Measurements from ENCODE around the gene MED10.
A peak's percentile ranks its signal among the peaks of the same experiment; 100 is the strongest.

The MED10 gene

GRCh38 chr5:6377905-6378765 is at the start of gene MED10:
MED10 (minus strand) TSS chr5:6378547; CDS start chr5:6378483, 64 bp downstream.
- DNase-seq, result peak; percentile 95 to 99

GRCh38 chr5:6427694-6428093 is 49.3 kb upstream of the MED10 start:
- DNase-seq, result no peak

- DNase-seq, result no peak
Measured at GRCh38 chr5:6424700-6425099, 46.4 kb upstream of the MED10 start.

GRCh38 chr5:6424110-6424659 is 45.8 kb upstream of the MED10 start:
- peak in 1 of 2 experiments; percentile 26 for DNase-seq

GRCh38 chr5:6423327-6424109 is 45.2 kb upstream of the MED10 start:
- DNase-seq, result no peak

GRCh38 chr5:6419340-6419852 is 41.0 kb upstream of the MED10 start:
- peak; percentile 93 to 94 for DNase-seq

- DNase-seq, result peak in 1 of 2 experiments; percentile 36
Measured at GRCh38 chr5:6418679-6419276, 40.4 kb upstream of the MED10 start.

GRCh38 chr5:6417657-6418056 is 39.3 kb upstream of the MED10 start:
- DNase-seq, result no peak

- DNase-seq, result no peak
Measured at GRCh38 chr5:6412811-6413210, 34.5 kb upstream of the MED10 start.

- no peak for DNase-seq
Measured at GRCh38 chr5:6411141-6411540, 32.8 kb upstream of the MED10 start.

- no peak for DNase-seq
Measured at GRCh38 chr5:6410421-6410820, 32.1 kb upstream of the MED10 start.

GRCh38 chr5:6408627-6409446 is 30.5 kb upstream of the MED10 start:
- DNase-seq, result no peak

GRCh38 chr5:6408260-6408596 is 29.9 kb upstream of the MED10 start:
- no peak for DNase-seq

- no peak for DNase-seq
Measured at GRCh38 chr5:6407558-6408259, 29.4 kb upstream of the MED10 start.

- peak in 1 of 2 experiments; percentile 21 for DNase-seq
Measured at GRCh38 chr5:6405591-6405990, 27.2 kb upstream of the MED10 start.

- no peak for DNase-seq
Measured at GRCh38 chr5:6404129-6404528, 25.8 kb upstream of the MED10 start.

- DNase-seq, result no peak
Measured at GRCh38 chr5:6403416-6403815, 25.1 kb upstream of the MED10 start.

- no peak for DNase-seq
Measured at GRCh38 chr5:6402939-6403338, 24.6 kb upstream of the MED10 start.

- DNase-seq, result no peak
Measured at GRCh38 chr5:6401410-6401809, 23.1 kb upstream of the MED10 start.

GRCh38 chr5:6399980-6400910 is 21.9 kb upstream of the MED10 start:
- no peak for DNase-seq

Measured in SHP77 (cell line).